Effector CD4-positive, alpha-beta T cell (primary cell): Measurements from ENCODE around the gene CCDC88B.
"Not testable (repeated sequence)": the region's sequence is repeated elsewhere in the genome, so short reads cannot be mapped to it uniquely, and the experiment has no call there.

Source experiments
- DNase-seq: peaks from one replicate; pipeline ENCODE4 v3.0.0-alpha.2; 2020

The CCDC88B gene

DNA sequence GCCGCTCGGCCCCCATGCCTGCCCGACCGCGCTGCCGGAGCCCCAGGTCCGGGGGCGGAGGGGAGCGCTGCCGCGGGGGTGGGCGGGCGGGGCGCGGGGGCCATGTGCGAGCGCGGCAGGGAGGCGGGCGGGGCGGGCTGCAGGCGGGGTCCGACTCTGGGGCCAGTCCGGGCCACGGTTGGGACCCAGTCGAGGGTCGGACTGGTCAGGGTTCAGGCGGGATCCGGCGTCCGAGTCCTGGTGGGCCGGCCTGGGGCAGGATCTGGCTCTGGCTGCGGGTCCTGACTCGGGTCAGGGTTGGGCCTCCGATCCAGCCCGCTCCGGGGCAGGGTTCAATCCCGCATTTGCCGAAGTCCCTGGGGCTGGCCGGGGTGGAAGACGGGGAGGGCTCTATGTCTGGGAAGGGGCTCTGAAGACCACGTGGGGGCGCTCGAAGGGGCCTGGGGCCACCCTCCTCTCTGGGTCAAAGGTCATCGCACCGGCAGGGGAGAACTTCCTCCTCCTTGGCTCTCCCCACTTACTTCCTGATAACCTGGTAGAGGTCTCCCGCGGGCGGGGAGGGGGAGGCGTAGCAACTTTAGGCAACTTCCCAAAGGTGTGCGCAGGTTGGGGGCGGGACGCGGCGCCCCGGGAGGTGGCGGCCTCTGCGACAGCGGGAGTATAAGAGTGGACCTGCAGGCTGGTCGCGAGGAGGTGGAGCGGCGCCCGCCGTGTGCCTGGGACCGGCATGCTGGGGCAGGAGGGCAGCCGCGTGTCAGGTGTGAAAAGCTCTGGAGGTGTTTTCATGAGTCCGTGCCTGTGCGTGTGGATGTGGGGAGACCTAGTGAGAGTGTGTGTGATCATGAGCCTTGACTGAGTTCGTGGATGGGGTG lies 34.1 kb upstream of the CCDC88B start:
- peak; percentile 69 for DNase-seq

DNA sequence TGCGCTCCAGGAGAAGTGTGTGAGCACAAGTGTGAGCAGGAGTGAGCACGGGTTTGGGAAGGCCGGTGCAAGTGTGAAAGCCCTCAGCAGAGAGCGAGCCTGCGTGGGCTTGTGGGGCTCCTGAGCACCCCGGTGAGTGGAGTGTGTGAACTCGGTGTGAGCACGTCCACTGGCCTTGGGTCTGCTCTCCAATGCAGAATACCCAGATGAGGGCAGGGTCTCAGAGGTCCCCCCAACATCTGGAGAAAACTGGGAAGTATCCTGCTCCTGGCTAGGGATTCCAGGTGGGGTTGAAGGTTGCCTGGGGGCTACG lies 33.5 kb upstream of the CCDC88B start:
- no peak for DNase-seq

DNA sequence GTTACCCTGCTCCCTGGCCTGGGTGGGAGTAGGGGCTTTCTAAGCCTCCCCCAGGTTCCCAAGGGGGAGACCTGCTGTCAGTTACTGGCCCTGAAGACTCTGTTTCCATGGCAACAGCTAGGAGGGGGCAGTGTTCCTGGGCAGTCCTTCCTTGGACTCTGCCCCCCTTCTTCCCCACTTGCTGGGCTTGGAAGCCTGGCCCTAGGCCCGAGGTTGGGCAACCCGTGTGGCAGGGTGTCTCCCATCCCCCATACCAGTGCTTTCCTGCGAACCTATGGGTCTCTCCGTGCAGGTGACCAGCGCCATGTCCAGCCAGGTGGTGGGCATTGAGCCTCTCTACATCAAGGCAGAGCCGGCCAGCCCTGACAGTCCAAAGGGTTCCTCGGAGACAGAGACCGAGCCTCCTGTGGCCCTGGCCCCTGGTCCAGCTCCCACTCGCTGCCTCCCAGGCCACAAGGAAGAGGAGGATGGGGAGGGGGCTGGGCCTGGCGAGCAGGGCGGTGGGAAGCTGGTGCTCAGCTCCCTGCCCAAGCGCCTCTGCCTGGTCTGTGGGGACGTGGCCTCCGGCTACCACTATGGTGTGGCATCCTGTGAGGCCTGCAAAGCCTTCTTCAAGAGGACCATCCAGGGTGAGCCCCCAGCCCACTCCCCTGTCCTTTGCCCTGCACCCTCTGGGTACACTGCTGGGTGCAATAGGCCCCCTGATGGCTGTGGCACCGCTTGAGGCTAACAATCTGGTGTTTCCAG lies 33.0 kb upstream of the CCDC88B start:
- no peak for DNase-seq

DNA sequence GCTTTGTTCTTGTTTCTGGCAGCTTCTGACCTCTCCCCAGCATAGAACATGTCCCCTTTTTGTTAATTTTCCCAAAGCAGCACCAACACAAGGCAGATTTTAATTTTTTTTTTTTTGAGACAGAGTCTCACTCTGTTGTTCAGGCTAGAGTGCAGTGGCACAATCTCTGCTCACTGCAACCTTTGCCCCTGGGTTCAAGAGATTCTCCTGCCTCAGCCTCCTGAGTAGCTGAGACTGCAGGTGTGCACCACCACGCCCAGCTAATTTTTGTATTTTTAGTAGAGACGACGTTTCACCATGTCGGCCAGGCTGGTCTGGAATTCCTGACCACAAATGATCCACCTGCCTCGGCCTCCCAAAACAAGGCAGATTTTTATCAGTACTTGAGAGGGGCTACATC lies 32.2 kb upstream of the CCDC88B start:
- not testable (repeated sequence) for DNase-seq

DNA sequence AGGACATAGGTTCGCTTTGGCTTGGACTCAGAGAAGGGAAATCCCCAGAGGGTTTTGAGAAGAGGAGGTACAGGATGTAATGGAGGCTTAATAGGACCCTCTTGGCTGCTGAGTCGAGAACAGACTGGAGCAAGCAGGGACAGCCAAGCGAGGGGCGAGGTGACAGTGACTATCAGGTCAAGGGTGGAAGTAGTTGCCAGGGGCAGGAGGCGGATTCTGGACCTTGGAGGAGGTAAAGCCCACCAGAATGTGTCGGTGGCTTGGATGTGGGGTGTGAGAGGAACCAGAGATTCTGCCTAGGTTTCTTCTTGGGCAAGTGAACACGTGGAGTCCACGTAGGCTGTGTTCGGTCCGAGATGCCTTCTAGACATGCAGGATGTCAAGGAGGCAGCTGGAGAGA lies 27.1 kb upstream of the CCDC88B start:
- DNase-seq: no peak

DNA sequence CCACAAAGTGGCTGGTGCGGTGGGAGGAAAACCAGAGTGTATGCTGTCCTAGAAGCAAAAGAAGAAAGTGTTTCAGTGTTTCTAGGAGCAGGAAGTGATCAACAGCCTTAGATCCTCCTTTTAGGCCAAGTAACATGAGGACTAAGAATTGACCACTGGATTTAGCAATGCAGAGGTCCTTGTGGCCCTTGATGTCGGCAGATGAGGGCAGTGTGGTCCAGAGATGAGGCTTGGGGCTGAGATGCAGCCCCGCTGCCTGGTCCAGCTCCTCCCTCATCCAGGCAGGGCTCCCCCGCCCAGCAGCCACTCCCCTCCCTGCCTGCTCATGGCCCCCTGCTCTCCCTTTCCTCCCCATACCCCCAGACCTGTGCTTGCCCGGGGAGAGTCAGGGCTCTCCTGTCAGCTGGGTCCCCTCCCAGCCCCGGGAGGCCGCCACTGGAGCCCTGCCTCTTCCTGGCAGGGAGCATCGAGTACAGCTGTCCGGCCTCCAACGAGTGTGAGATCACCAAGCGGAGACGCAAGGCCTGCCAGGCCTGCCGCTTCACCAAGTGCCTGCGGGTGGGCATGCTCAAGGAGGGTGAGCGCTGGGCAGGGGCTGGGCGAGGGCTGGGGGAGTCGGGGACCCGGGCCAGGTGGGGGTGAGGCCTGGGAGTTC lies 26.4 kb upstream of the CCDC88B start:
- DNase-seq: no peak

DNA sequence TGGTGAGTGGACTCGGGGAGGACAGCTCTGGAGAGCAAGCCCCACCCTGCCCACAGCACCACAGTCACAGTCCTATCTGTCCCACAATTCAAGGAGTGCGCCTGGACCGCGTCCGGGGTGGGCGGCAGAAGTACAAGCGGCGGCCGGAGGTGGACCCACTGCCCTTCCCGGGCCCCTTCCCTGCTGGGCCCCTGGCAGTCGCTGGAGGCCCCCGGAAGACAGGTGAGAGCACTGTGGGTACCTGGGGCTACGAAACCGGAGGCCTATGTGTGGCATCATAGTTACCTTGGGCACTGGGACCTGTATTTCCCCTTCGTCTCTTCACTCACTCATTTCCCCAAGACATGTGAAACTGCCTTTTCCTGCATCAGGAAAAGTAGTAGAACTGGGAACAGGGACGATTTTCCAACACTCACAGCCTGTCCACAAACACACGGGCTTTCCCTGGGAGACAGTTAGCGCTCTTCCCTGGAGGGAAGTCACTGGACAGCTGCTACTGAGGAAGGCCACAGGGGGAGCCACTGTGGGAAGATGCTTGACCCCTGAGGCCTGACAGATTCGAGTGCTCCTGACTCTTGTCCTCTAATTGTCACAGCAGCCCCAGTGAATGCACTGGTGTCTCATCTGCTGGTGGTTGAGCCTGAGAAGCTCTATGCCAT lies 25.7 kb upstream of the CCDC88B start:
- no peak for DNase-seq

DNA sequence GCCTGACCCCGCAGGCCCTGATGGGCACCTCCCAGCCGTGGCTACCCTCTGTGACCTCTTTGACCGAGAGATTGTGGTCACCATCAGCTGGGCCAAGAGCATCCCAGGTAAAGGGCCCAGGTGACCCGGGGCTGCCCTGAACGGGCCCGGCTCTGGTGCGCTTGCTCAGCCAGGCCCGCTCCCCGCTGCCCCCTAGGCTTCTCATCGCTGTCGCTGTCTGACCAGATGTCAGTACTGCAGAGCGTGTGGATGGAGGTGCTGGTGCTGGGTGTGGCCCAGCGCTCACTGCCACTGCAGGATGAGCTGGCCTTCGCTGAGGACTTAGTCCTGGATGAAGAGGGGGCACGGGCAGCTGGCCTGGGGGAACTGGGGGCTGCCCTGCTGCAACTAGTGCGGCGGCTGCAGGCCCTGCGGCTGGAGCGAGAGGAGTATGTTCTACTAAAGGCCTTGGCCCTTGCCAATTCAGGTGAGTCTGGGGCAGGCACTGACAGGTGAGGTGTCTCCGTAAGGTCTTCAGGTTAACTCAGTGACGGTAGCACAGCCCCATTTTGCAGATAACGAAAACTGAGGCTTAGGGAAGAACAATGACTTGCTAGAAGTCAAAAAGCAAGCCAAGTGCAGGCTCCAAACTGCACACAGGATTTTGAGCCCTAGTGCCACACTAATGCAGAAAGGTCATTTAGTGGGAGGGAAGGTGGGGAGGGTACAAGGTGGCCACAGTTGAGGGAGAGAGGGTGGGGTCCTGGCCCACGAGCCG lies 25.0 kb upstream of the CCDC88B start:
- no peak for DNase-seq

DNA sequence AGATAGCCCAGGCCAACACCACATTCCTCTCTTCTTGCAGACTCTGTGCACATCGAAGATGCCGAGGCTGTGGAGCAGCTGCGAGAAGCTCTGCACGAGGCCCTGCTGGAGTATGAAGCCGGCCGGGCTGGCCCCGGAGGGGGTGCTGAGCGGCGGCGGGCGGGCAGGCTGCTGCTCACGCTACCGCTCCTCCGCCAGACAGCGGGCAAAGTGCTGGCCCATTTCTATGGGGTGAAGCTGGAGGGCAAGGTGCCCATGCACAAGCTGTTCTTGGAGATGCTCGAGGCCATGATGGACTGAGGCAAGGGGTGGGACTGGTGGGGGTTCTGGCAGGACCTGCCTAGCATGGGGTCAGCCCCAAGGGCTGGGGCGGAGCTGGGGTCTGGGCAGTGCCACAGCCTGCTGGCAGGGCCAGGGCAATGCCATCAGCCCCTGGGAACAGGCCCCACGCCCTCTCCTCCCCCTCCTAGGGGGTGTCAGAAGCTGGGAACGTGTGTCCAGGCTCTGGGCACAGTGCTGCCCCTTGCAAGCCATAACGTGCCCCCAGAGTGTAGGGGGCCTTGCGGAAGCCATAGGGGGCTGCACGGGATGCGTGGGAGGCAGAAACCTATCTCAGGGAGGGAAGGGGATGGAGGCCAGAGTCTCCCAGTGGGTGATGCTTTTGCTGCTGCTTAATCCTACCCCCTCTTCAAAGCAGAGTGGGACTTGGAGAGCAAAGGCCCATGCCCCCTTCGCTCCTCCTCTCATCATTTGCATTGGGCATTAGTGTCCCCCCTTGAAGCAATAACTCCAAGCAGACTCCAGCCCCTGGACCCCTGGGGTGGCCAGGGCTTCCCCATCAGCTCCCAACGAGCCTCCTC lies 24.1 kb upstream of the CCDC88B start:
- DNase-seq: not testable (repeated sequence)

DNA sequence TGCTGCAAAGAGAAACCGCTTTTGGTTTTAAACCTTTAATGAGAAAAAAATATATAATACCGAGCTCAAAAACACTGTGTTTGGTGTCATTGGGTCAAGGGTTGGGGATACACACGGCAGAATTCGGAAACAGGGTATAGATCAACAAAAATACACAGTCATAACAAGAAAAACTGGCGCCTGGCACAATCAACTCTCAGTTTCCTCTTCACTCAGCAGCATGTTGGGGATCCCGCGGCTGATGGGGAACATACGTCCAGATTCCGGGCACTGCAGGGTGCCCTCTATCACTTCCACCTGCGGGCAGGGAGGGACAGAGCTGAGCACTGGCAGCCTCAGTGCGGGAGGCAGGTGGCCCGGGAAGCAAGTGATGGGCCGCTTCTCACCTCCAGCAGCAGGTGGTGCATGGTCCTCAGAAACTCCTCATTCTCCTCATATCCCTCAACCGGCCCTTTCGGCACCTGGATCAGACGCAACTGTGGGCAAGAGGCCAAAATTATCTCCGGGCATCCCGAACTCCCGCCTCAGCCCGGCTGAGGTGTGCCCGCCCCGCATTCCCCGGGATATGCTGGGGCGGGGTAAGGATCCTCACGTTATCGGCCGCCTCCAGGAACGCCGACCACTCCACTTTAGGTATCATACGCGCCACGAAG lies 23.2 kb upstream of the CCDC88B start:
- DNase-seq: peak; percentile 37

DNA sequence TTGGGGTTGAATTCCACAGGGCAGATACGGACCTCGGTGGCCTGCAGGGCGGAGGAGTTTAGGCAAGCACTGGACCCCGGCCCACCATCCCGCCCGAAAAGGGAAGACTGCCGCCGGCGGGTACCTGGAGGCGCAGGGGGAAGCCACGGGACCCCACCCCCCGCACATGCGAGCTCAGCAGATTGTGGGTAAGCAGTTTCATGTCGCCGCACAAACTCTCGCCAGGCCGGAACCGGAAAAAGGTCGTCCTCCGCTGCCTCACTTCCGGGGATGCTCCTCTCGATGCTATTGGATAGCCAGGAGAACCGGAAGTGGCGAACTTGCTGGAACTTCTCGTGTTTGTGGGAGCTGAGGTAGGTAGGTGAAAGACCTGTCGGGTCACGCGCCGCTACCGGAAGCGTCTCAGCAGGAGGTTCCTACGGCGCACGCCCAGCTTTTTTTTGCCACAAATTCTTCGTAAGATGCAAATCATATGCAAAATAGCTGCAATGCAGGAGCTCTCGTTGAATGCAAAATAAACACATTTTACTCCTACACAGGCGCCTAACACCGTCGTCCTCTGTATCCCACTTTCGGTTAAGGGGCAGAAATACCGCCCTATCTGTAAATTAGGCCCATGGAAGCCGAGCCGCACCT lies 22.6 kb upstream of the CCDC88B start, which contains the start of gene TRMT112:
Gene TRMT112 (minus strand): TSS at position 235 of the 636 bp plus-strand sequence. CDS start 33 bp downstream, at position 202.
- peak; percentile 97 for DNase-seq

DNA sequence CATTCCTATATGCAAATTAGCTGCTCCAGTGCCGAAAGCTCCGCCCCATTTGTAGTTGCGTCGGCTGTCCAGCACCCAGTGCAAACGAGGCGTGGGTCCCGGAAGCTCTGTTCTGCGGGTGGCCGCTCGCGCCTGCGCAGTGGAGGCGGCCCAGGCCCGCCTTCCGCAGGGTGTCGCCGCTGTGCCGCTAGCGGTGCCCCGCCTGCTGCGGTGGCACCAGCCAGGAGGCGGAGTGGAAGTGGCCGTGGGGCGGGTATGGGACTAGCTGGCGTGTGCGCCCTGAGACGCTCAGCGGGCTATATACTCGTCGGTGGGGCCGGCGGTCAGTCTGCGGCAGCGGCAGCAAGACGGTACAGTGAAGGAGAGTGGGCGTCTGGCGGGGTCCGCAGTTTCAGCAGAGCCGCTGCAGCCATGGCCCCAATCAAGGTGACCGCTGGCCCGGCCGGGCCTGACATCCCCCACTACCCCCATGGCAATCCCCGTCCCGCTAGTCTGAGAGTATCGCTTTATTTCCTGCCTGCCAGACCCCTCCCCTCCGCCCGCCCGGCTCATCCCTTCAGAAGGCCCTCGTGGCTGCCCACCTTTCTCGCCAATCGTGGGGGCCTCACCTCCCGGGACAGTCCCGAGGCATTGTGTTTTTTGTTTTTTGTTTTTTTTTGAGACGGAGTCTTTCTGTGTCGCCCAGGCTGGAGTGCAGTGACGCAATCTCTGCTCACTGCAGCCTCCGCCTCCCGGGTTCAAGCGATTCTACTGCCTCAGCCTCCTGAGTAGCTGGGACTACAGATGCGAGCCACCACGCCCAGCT lies 21.8 kb upstream of the CCDC88B start, which contains the start of gene PRDX5:
Gene PRDX5 (plus strand): TSS at position 161 of the 805 bp plus-strand sequence. CDS start 95 bp downstream, at position 256.
- peak; percentile 90 for DNase-seq

DNA sequence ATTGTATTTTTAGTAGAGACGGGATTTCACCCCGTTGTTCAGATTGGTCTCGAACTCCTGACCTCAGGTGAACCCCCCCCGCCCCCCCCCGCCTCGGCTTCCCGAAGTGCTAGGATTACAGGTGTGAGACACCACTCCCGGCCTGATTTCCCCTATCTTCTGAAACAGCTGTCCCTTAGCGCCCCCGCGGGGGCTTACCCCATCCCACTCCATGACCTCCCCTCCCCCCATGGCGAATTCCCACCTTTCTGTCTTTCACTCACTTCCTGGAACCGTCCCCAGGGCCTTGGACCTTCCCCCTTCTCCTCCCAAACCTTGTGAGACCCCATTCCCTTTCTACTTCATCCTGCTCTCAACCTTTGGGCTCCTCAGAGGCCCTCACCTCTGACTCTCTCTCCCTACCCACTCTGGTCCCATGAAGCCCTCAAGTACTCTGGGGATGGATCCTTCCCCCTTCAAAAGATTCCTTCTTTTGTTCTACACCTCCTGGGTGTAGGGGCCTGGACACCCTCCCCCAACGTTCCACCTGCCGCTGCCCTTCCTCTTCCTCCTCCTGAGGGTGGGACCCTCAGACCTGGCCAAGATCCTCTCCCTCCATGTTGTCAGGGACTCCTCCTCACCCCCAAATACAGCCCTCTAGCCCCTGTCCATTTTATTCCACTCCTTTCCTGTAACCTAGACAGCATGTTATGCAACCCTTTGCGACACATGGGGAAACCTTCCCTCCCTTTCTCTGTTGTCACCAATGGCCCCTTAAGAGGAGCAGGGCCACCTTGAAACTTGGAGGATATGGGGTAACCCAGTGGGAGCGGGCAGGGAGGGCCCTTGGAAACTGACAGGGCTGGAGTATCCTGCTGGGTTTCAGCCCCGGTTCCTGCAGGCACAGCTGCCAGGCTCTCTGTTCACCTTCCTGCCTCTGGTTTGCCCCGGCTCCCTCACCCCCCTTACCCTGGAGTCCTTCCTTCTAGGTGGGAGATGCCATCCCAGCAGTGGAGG lies 20.9 kb upstream of the CCDC88B start:
- no peak for DNase-seq

DNA sequence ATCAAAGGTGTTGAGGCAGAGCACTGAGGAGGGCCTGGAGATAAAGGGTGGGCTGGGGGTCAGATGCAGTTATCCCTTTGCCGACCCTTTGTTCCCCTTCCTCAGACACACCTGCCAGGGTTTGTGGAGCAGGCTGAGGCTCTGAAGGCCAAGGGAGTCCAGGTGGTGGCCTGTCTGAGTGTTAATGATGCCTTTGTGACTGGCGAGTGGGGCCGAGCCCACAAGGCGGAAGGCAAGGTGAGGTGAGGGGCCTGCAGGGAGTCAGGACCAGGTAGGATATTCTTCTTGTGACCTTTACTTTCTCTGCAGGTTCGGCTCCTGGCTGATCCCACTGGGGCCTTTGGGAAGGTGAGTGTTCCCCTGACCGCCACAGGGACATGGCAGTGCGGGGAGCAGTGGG lies 19.4 kb upstream of the CCDC88B start:
- DNase-seq: no peak

DNA sequence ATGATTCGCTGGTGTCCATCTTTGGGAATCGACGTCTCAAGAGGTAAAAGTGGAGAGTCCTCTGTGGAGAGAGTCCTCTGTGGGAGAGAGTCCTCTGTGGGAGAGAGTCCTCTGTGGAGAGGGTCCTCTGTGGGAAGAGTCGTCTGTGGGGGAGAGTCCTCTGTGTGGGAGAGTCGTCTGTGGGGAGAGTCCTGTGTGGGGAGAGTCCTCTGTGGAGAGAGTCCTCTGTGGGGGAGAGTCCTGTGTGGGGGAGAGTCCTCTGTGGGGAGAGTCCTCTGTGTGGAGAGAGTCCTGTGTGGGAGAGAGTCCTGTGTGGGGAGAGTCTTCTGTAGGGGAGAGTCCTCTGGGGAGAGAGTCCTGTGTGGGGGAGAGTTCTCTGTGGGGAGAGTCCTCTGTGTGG lies 19.0 kb upstream of the CCDC88B start:
- no peak for DNase-seq

DNA sequence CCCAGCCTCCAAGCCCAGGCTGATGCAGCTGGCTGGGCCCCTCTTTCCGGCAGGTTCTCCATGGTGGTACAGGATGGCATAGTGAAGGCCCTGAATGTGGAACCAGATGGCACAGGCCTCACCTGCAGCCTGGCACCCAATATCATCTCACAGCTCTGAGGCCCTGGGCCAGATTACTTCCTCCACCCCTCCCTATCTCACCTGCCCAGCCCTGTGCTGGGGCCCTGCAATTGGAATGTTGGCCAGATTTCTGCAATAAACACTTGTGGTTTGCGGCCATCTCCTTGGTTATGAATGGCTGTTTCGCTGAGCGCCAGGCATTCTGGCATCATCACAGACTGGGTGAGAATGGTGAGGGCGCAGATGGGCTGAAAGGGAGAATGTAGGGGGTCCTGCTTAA lies 18.5 kb upstream of the CCDC88B start:
- no peak for DNase-seq

DNA sequence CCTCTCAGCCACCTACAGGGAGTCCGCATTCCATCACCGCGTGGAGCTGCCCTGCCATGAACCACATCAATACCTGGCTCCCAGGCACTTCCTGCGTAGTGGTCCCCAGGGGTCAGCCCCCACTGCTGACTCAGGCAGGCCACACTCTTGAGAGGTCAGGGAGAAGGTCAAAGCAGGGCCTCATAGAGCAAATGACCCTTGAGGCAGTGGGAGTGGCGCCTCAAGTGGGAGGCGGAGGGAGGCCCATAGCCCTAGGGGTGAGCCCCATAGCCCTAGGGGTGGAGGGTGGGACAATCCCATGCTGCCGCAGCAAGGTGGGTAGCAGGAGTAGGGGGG lies 17.1 kb upstream of the CCDC88B start:
- no peak for DNase-seq

DNA sequence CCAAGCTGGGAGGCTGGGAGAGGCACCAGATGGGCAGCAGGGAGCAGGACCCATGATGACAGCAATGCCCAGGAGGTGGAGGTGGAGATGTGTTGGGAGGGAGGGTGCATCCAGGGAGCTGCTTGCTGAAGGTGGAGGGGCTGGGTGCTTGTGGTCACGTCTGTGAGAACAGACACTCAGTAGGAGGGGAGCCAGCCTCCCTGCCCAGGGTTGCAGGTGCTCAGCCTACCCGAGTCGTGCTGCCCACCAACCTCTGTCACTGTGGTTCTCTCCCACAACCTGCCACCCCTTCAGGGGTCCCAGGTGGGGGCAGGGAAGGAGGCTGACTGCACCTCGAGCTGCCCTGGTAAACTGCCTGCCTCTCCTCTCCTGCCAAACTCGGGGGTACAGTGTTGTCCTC lies 16.6 kb upstream of the CCDC88B start:
- no peak for DNase-seq
